GM18507 (cell line): ENCODE measurements around the gene CD79B.

ENCODE experiments used
- DNase-seq: peaks from one replicate; pipeline ENCODE4 v3.0.0; 2011; ENCODE audit warnings: low read depth; ENCODE audit not compliant: insufficient read length; ENCODE audit errors: extremely low spot score
- FAIRE-seq: peaks from 2 replicates; lab custom pipeline; 2011; peaks lifted over from hg19 to GRCh38; lab: Jason Lieb, UNC

The CD79B gene

DNA sequence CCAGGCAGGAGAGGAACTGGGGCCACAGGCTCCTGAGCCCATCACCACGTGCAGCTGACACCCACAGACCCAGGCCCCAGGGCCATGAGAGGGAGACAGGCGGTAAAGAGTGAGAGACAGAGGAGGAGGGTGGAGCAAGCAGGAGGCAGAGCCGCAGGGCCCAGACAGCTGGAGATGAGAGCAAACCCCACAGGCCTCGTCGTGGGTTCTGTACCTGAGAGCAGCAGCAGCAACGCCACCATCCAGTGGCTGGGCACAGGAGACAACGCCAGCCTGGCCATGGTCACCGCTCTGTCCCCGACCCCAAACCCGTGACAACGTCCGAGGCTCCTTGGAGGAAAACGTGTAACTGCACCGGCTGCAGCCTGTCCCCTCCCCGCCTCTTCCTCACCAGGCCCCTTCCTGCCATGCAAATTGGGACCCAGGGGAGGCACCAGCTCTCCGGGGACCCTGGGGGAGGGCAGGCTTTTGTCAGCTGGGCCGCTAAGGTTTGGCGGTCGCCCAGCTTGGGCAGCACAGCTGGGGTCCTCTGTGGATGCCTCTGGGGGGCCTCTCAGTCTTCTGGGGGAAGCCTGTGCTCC is at the start of gene CD79B:
Gene CD79B, minus strand, starts transcription at position 351 of the 581 bp plus-strand sequence. Its CDS starts 70 bp downstream, at position 281.
- peak; percentile 96 for FAIRE-seq
- DNase-seq: peak; percentile 84

DNA sequence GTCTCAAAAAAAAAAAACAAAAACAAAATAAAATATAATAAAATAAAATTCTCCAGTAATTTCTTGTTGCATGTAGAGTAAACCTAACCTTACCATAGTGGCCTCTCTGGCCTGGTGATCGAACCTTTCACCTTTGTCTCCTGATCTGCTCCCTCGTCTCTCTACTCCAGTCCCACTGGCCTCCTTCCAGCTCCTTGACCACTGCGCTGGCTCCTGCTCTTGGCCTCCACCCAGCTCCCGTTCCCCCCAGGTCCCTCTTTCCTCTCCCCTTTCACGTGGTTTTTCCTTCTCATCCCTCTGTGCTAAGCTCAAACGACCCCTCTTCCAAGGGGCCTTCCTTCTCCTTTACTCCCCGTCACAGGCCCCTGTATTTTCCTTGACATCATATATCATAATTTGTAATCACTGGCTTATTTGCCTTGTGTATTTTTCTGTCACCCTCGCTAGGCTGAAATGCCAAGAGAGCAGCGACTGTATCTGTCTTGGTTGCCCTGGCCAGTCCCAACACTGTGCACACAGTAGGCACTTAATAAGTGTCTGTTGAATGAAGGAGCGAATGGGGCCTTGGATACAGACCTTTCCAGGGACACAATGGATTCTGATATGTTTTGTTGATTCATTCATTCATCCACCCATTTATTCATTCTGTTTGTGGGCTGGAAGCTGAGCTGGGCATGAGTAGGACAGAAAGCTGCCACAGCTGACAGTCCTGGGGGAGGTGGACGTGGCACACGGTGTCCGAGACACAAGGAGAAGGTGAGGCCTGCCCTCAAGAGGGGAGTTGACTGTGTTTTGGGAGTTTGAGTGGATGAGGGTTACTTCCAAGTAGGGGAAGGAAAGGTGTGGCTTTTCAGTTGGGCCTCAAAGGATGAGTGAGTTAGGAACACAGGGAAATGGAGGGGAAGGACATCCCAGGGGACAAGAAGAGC is 46.4 kb upstream of the CD79B start:
- FAIRE-seq: no peak

DNA sequence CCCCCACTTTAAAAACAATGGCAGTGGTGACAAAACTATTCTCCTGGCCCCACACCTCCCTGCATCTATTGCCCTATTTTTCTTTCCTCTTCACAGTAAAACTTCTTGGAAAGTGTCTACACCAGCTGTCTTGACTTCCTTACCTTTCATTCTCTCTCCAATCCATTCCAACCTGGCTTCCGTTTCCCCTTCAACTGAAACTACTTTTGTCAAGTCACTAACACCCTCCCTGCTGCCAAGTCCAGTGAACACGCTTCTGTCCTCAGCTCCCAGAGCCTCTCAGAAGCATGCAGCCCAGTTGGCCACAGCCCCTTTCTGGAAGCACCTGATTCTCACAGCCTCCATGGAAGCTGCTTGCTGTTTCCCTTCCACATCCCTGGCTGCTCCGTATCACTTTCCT is 44.6 kb upstream of the CD79B start:
- FAIRE-seq: no peak

More for the DNA sequence above, 46.4 kb upstream of the CD79B start:
- DNase-seq: no peak

DNA sequence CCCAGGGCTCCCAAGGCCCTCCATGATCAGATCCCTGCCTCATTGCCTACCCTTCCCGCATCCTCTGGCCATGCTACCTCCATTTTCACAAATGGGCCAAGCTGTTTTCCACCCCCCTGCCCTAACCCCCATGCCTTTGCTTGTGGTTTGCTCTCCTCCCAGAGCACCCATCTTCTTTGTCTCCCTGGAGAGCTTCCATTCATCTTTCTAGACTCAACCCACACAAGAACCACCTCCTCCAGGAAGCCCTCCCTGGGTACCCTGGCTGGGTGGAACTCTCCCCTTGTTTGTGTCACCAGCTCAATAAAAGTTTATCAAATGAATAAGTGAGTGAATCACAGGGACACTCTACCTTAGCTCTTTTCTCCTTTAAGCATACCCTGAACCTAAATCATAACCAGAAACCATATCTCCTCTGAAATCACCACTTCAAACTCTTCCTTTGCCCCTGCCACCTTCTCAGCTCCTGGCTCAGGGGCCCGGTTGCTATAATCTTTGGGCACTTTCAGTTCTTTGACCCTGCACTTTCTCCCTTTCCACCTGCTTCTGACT is 43.5 kb upstream of the CD79B start:
- no peak for FAIRE-seq
- DNase-seq: no peak

More for the DNA sequence above, 44.6 kb upstream of the CD79B start:
- no peak for DNase-seq

DNA sequence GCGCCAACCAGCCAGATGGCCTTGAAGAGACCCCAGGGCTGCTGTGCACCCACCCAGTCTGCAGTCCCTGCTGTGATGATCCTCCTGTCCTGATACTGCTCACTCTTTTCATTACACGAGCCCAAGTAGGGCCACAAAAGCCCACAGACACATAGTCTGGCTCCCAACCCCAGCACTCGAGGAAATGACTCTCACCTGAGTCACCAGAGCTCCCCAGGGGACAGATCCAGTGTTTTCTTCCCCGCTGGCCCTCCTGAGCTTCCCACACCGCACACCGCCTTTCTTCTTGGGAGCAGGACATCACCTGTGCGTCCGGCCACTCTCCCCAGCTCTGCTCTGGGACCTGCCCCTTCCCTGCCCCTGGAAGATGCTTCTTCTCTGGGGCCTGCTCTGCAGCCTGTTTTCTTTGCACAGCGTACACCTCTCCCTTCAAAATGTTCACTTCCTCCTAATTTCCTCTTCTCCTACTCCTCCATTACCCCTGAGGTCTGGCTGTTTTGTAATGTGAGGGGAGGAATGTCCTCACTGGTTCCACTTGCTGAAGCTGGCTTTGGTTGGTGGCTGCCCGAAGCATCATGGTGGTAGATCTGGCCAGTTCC is 42.6 kb upstream of the CD79B start:
- no peak for DNase-seq
- FAIRE-seq: no peak

DNA sequence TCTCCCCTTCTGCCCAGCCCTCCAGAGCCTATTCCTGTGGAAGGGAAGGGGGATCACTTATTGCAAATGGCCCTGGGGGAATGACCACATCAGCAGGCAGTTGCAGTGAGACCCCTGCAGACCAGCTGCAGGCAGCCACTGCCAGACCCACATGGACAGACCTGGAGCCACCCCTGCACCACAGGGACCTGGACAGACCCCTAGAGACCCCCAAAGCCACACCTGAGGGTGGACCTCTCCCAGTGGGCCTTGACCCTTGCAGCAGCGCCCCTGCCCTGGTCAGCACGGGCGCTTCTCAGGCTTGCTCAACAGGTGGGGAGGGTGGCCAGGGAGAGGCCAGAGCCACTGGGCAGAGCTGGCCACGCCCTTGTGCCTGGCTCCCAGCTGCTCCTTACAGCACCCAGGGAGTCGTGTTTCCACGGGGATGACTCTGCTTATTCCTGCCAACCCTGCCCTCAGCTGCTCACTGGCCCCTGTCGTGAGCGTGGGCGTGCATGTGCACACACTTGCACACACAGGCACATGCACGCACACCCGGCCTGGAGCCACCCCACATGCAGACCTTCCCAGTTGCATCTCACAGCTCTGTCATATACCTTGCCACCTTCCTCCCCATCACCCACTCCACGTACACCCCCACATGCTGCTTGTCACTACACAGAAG is 41.9 kb upstream of the CD79B start:
- DNase-seq (no peak), FAIRE-seq (no peak)

DNA sequence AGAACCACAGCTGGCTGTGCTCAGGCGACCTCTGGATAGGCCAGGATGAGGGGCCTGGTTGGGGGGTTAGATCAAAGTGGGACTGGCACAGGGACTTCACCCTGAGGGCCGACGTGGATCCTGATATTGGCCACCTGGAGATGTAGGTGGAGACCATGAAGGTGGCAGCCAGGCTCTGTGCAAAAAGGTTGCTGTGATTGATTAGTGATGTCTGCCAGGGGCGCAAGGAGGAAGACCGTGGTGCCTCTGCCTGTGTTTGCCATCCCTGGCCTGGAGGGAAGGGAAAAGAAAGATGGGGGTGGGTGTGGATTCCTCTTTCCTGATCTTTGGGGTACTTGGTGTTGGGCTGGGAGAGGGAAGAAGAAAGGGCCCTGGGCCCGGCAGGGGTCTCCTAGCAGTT is 41.1 kb upstream of the CD79B start:
- DNase-seq (no peak), FAIRE-seq (no peak)

DNA sequence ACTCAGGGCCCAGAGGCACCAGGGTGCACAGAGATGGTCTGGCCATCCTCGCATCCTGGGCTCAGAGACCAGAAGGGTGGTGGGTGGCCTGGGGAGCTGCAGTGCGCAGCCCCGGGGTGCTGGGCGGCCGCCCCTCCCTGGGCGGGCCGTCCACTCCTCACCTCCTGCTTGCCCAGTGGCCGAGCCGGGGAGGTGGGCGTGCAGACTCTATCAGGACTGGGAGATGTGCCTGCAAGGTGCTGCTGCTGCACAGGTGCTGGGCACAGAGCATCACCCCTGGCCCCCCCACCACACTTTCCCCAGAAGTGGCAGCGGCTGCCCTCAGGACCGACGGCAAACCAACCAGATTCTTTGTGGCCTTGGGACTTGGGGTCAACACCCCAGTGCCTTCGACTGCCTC is 40.7 kb upstream of the CD79B start, which contains the start of gene SCN4A:
Gene SCN4A, minus strand, starts transcription at position 123 of the 400 bp plus-strand sequence. Its CDS starts 77 bp downstream, at position 46.
- no peak for FAIRE-seq
- DNase-seq: no peak

DNA sequence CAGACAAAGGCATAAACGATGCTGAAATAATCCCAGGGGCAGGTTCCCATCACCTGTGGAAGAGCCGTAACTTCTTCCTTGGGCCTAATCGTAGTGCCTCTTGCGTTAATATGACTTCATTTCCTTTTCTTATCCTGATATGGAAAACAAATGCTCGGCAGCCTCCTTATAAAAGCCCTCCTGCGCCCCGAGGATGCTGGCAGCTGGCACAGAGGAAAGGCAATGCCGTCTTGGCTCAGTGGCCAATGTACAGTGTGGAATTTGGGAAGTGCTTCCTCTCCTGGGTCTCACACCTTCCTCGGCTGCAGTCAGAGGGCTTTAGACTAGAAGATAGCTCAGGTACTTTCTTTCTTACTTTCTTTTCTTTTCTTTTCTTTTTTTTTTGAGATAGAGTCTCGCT is 37.1 kb upstream of the CD79B start:
- no peak for FAIRE-seq

DNA sequence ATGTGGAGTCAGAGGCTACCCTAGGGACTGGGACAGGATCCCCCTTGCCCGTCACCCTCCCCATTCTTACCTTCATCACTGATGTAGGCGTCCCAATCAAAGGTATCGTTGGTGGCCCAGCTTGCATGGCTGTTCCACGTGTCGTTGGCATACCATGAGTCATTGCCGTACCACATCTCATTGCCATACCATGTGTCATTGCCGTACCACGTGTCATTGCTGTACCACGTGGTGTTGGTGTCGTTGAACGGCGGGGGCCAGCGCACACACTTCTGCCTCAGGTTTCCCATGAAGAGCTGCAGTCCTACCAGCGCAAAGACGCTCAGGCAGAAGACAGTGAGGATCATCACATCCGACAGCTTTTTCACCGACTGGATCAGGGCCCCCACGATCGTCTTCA is 35.8 kb upstream of the CD79B start:
- FAIRE-seq: no peak
- no peak for DNase-seq

More for the DNA sequence above, 37.1 kb upstream of the CD79B start:
- no peak for DNase-seq

DNA sequence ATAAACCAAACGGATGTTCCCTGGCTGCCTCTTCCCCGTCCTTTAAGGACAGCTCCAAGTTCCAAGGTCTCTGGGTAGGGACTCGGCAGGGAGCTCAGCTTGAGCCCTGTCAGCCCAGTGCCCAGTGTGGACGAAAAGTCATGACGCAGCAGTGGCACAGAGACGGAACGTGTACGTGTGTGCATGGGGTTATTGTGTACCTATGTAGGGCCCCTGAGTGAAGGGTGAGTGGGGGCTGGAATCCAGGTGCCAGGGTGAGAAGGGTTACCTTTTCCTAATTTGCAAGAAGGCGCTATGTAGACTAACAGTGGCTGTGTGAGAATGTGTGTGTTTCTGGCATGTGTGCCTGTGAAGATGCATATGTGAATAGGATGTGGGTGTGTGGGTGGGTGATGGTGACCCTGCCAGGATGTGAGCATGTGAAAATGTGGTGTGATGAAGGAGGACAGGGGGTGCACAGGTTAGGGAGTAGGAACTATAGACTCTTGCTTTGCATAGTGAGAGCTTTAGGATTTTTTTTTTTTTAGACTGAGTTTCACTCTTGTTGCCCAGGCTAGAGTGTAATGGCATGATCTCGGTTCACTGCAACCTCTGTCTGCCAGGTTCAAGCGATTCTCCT is 34.6 kb upstream of the CD79B start:
- peak; percentile 79 for FAIRE-seq
- no peak for DNase-seq

DNA sequence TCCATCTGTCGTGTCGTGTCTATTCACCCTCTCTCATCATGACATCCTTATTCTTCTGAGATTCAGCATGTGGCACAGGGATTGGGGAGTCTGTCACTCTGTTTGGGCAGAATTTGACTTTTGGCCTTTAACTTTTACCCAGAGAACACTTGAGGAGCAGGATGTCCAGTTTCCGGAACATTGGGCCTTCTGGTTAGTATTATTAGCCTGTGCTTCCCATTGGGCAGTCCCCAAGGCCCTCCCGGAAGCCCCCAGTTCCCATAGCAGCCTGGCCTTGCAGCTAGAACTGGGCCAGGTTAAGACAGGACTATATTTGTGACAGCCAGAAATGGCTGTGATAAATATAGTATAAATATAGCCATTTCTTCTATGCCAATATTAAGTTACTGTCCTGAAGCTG is 31.0 kb upstream of the CD79B start:
- FAIRE-seq: no peak
- no peak for DNase-seq

DNA sequence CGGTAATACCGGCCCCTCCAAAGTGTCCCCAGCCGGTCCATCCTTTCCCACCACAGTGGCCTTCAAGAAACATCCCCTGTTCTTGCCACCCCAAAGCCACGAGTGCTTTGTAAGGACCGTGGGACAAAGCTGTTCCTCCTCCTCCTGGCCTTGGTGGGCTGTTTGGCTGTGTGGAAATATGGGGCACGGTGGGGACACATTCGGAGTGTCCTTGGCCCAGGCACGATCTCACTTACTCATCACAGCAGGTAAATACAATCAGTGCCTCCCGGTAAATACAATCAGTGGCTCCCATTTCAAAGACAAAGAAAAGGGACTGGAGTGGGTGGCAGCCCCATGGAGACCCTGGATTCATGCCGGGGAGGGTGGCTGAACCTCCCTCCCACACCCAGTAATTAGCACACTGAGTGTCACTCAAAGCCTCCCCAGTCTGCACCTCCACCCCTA is 30.2 kb upstream of the CD79B start:
- no peak for DNase-seq
- FAIRE-seq: no peak

DNA sequence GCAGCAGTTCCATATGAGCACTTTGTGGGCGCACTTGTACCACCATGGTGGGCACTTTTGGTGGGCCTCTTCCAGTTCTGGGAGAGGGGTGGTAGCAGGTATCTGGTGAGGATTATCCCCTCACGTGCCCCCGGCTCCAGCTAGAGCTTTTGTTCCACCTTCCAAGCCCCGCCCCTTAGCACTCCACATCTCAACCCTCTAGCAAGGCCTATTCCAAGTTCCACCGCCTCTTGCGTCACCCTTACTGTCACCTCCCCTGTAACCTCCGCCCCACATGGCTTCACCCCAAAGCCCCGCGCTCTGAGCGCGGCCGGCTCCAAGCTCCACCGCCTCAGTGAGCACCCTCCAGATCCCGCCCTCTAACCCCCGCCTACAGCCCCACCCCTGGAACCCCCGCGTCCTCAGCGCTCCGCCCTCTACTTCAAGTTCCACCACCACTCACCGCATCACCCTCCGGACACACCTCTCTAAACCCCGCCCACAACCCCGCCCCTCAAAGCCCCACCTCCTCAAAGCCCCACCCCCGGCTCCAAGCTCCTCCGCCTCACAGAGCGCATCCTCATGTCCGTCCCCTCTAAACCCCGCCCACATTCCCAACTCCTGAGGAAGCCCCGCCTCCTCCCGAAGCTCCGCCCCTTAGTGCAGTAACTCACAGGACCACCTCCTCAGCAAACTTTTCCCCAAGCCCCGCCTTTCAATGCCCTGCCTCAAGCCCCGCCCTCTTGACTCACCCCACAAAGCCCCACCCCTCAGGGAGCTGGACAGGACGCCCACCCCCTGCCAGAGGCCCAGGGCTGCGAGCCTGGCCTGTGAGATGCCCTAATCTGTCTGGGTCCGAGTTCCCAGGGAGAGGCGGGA is 29.5 kb upstream of the CD79B start:
- no peak for FAIRE-seq
- DNase-seq: no peak

DNA sequence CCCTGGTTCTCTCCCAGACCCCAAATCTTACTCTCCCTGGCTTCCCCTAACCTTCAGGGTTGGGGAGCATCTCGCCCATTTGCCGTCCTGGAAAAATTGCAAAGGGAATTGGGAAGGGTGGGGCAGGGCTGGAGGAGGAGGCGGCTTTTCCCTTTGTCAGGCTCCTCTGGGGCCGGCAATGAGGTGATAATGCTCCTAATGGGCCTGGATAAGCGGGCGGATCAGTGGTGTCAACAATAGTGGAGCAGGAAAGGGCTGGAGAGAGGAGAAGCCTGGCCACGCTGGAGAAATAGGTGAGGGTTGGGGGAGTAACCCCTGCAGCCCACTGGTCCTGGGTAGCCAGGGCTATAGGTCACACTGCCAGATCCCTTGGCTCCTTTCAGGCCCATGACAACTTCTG is 28.3 kb upstream of the CD79B start:
- no peak for FAIRE-seq

DNA sequence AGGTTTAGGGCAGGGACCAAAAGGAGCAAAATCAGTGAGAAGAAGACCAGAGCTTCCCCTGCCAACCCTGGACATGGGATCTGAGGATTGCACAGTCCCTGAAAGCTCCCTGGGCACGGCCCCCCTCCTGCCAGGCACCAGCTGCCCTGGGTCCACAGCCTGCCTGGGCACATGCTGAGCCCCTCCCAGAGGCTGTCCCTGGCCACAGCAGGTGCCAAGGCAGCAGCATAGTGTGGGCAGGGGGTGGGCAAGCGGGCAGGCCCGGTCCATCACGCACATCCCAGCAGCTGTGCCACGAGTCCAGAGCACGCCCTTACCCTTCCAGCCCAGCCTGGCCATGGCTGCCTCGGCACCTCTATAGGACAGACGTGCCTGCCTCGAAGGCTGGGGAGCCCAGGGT is 27.9 kb upstream of the CD79B start:
- DNase-seq (no peak), FAIRE-seq (no peak)

More for the DNA sequence above, 28.3 kb upstream of the CD79B start:
- DNase-seq: no peak

DNA sequence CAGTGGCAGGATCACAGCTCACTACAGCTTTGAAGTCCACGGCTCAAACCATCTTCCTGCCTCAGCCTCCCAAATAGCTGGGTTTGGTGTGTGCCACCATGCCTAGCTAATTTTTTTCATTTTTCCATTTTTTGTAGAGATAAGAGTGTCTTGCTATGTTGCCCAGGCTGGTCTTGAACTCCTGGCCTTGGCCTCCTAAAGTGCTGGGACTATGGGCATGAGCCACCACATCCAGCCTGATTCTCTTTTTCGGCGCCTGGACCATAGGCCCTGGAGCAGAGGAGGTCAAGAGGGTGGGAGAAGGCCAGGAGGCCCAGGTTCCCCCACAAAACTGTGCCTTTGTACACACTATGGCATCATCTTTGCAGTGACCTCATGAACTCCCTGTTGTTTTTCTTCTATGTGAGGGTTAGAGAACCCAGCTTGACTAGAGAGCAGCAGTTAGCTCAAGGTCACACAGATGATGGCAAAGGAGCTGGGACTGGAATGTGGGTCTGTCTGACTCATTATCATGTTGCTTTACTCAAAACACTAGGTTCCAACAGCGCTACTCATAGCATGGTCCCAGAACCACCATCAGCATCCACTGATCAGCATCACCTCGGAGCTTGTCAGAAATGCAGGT is 24.3 kb upstream of the CD79B start:
- no peak for DNase-seq
- no peak for FAIRE-seq

DNA sequence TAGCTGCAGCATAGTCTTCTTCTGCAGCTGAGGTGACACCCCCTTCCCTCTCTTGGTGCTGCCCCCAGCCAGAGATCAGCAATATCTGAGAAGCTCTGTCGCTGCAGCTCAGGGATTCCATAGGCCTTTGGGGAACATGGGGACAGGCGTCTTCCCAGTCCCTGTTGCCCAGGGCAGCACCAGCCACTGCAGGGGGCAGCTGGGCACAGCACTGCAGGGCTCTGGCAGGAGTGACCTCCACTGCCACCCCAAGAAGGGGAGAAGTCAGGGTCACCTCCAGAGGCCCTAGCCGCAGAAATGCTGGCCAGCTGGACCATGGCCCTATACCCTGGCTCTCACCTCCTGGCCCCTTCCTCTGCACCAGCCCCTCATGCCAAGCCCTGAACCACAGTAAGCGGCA is 23.7 kb upstream of the CD79B start:
- FAIRE-seq (no peak), DNase-seq (no peak)
